Measurements from ENCODE around the gene OXLD1. TPM values are rescaled to one million over a fixed set of nuclear protein-coding genes. Genes with fewer than 3 reads are reported as not detected.
"Not testable (repeated sequence)": the region's sequence is repeated elsewhere in the genome, so short reads cannot be mapped to it uniquely, and the experiment has no call there.

The OXLD1 gene
- total RNA-seq, 1 donor from 2014 or later = 48.8 TPM

DNA sequence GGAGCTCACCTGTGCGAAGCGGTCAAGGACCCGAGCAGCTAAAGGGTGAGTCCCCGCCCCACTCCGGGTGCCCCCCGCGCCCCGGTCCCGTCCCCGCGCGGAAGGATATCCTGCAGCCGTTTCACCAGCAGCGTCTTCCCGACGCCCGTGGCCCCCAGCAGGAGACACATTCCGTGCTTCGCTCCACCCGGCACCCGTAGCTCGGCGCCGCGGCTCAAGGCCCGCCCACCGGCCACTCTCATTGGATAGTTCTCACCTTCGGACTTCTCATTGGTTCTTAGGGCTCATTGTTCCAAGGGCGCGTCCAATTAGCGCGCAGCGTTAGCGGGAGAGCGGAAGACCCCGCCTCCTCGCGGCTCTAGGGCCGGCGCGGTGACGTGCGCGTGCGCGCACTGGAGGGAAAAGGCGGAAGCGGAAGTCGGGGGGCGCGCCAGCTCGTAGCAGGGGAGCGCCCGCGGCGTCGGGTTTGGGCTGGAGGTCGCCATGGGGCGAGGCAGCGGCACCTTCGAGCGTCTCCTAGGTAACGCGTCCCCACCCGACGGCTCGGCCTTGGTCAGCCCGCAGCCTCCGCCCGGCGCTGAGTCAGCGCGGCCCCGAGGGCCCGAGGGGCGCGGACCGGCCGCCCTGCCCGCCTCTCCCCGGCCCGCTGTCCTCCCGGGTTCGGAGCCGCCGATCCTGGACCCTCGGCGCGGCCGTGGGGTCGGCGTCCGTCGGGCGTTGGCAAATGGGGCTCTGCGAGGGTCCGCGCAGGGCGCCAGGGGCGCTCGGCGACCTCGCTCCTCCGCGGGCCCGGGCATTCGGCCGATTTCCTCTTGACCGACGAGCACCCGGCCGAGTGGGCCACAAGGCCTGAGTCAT lies 17.4 kb upstream of the OXLD1 start, which contains the start of the genes ARL16 and HGS:
Gene ARL16 (minus strand): TSS at position 214 of the 858 bp plus-strand sequence. CDS start 44 bp downstream, at position 170.
Gene HGS (plus strand): TSS at position 428 of the 858 bp plus-strand sequence. CDS start 56 bp downstream, at position 484.
- intact Hi-C loops (cut with micrococcal nuclease) = loop anchor here (1.0 to 5.0 kb wide), 5 partner anchors 18 to 177 kb away; partner anchors contain the start of genes CCDC137, FAAP100, MRPL12 and NPLOC4

DNA sequence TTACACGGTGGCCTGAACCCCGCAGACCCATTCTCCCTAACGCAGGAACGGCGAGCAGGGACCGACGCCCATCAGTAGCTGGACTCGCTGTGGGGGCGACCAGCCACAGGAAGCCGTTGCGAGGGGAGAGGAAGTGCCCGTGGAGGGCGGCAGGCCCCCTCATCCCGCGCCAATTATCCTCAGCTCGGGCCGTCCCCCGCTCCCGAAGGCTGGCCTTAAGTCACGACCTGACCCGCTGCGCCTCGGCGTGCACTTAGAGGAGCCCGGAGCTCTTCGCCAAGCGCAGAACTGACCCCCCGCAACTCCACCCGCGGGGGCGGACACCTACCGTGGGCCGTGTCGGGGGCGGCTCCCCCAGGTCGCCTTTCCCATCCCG lies 16.8 kb upstream of the OXLD1 start:
- intact Hi-C loops (cut with micrococcal nuclease) = loop anchor here (1.0 to 5.0 kb wide), 5 partner anchors 17 to 178 kb away; partner anchors contain the start of genes CCDC137, FAAP100, MRPL12 and NPLOC4

DNA sequence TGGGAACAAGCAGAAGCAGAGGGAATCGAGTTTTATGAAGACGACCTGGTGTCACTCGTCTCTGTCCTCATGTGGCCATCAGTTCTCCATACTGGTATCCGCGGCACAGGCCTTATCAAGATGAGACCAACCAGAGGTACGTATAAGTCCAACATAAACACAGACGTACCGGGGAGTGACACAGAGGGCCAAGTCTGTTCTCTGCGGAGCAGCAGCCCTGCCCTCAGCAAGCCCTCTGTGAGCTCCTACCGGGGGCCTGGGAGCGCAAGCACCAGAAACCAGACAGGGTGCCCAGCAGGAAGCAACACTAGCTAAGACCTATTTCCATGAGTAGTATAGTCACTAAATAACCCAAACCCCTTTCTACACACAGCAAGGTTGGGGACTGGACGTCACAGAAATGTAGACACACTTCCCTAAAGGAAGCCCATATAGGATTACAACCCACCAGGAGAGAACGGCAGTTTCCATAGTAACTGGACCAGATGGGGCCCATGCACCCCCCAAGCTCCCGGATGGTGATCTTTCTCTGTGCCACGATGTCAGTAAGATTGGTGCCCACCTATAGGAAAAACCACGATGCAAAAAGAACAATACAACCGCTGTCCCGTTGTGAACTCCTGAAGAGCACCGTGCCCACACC lies 16.3 kb upstream of the OXLD1 start:
- intact Hi-C loops (cut with micrococcal nuclease) = loop anchor here (1.0 to 5.0 kb wide), 5 partner anchors 16 to 178 kb away; partner anchors contain the start of genes CCDC137, FAAP100, MRPL12 and NPLOC4

GRCh38 chr17:81681672-81682071 lies 15.3 kb upstream of the OXLD1 start:
- intact Hi-C loops (cut with micrococcal nuclease) = loop anchor here (2.0 to 5.0 kb wide), 2 partner anchors 129 to 179 kb away; partner anchors contain the start of genes FAAP100 and P4HB

GRCh38 chr17:81680150-81680549 lies 13.7 kb upstream of the OXLD1 start:
- intact Hi-C loops (cut with micrococcal nuclease) = loop anchor here (5.0 kb wide), 1 partner anchor 128 kb away; the partner anchor contains the start of gene FAAP100

DNA sequence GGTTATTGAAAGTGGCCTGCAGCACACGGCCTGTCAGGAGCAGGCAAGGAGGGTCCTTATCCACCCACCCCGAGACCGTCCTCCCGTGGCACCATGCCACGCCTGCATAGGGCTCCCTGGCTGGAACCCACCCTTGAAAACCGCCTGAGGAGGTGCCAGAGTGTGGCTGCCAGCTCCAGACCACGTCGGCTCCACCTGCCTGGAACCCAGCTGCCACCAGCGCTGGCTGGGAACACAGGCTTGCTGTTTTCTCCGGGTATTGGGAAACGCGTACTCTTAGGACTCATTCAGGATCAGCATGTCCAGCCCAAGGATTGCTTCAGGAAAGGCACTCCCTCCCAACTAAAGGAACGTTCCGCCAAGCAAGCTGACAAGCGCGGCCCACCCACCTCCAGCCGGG lies 10.5 kb upstream of the OXLD1 start:
- intact Hi-C loops (cut with micrococcal nuclease) = no loop called here

- intact Hi-C loops (cut with micrococcal nuclease) = not testable (repeated sequence)
Measured at GRCh38 chr17:81675515-81676221, 9.3 kb upstream of the OXLD1 start.

- intact Hi-C loops (cut with micrococcal nuclease) = no loop called here
Measured at GRCh38 chr17:81673561-81674258, 7.3 kb upstream of the OXLD1 start.

DNA sequence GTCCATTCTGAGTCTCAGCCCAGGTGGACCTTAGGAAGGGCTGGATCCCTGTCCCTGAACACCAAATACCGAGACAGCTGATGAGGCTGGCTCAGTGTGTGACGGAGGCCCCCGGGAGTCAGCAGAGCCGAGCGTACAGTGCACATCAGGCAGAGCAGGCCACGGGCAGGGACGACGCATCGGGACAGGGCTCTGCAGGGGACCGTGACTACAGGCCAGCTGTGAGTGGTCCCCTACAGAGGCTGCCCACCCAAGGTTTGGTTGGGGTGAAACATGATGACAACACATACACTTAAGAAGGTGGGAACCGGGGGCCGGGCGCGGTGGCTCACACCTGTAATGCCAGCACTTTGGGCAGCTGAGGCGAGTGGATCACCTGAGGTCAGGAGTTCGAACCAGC lies 6.5 kb upstream of the OXLD1 start:
- intact Hi-C loops (cut with micrococcal nuclease) = no loop called here

GRCh38 chr17:81672504-81672903 lies 6.1 kb upstream of the OXLD1 start:
- intact Hi-C loops (cut with micrococcal nuclease) = no loop called here

- intact Hi-C loops (cut with micrococcal nuclease) = no loop called here
Measured at GRCh38 chr17:81667754-81668153, 1.3 kb upstream of the OXLD1 start.

DNA sequence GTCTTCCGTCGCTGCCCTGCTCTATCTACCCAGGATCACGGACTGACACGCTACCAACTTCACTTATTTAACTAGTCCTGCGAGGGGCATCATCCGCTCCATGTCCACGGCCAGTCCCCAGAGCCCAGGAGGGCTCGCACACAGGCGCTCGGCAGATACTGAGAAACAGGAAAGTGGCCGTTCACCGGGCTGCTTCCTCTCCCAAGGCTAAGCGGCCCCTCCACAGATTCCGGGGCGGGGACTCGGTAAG lies 388 bp downstream of the OXLD1 start:
- intact Hi-C loops (cut with micrococcal nuclease) = loop anchor here (1.0 kb wide), 4 partner anchors 17 to 46 kb away; partner anchors contain the start of genes ARL16, MRPL12, NPLOC4 and SLC25A10

- intact Hi-C loops (cut with micrococcal nuclease) = loop anchor here (1.0 kb wide), 4 partner anchors 18 to 47 kb away; partner anchors contain the start of genes ARL16, MRPL12, NPLOC4 and SLC25A10
Measured at GRCh38 chr17:81665205-81666091, 957 bp downstream of the OXLD1 start.

DNA sequence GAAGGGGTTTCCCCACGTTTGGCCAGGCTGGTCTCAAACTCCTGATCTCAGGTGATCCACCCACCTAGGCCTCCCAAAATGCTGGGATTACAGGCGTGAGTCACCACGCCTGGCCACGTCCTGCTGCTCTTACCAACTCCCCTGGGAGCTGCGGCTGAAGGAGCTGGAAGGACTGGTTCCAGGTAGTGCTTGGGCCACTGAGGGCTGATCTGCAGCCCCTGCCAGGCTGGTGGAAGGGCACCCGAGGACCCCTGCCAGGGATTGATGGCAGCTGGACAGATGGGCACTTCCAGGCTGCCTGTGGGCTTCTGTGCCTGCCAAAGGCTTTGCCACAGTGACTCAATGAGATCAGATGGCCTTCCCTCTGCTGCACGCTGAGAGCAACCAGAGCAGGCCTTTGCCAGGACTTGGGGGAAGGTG lies 2.3 kb downstream of the OXLD1 start:
- intact Hi-C loops (cut with micrococcal nuclease) = no loop called here

DNA sequence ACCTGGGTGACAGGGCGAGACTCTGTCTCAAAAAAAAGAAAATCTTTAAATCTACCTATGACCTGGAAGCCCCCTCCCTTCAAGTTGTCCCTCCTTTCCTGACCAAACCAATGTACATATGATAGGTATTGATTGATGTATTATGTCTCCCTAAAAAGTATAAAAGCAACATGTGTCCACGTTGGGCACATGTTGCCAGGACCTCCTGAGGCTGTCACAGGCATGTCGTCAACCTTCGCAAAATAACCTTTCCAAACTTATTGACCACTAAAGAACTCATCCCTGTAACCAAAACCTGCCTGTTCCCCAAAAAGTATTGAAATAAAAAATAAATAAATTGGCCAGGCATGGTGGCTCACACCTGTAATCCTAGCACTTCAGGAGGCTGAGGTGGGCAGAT lies 4.4 kb downstream of the OXLD1 start:
- intact Hi-C loops (cut with micrococcal nuclease) = no loop called here

DNA sequence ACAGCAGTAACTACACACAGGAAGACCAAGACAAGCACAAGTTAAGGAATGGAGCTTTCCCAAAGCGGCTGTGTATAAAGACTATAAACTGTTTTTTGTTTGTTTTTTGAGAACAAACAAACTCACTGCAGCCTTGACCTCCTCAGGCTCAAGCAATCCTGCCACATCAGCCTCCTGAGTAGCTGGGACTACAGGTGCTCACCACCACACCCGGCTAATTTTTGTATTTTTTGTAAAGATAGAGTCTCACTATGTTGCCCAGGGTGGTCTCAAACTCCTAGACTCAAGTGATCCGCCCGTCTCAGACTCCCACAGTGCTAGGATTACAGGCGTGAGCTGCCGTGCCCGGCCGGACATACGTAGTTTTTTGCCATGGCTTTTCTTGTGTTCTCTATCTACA lies 6.0 kb downstream of the OXLD1 start:
- intact Hi-C loops (cut with micrococcal nuclease) = no loop called here

- intact Hi-C loops (cut with micrococcal nuclease) = no loop called here
Measured at GRCh38 chr17:81659038-81659437, 7.4 kb downstream of the OXLD1 start.

DNA sequence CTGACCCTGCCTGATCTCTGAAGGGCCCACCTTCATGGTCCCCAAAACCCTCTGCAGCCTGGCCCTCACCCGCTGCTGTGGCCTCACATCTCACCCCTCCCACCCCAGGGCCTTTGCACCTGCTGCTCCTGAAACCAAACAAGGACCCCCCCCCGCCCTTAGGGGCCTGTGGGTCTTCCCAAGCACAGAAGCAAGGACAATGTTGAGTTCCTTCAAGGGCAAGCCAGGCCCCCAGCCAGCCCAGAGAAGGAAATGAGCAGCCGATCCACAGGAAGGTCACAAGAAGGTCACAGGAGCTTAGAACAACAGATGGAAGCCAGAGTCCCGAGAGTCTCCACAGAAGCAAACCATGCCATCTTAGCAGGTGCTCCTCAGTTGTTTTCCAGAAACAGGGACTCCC lies 9.6 kb downstream of the OXLD1 start:
- intact Hi-C loops (cut with micrococcal nuclease) = no loop called here

DNA sequence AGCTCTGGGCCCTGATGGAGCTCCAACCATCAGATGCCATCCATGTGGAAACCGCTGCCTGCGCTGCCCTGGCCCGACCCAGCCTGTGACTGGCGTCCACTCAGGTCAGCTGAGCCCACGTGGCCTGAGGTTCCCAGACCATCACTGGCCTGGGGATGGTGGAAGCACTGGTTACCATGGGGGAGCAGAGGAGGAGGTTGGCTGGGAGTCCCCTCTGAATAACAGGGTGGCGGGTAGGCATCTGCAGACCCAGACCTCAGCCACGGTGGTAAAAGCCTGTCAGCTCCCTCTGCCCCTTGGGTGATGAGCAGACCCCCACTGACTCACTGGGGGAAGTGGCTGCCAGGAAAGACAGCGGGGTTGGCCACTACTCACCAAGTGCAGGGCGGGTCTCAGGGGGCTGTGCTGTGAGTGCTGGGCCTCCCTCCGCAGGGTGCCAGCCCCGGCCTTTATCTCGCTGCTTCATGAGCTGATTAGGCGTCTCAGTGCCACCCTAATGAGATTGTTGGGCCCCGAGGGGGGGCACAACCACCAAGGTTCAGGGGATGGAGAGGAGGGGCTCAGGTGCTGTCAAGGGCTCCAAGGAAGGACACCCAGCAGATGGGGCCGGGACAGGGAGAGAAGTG lies 10.2 kb downstream of the OXLD1 start, which contains the start of gene PDE6G:
Gene PDE6G (minus strand): TSS at position 425 of the 626 bp plus-strand sequence. CDS start 3,237 bp downstream, outside the sequence.
- intact Hi-C loops (cut with micrococcal nuclease) = no loop called here

All from T-helper 1 cell treated with Interleukin-12 subunit alpha and Interleukin-12 subunit beta and Interleukin-4 antibody, amounts not matched to agents 30 ng/mL and 1 ng/mL, for 36 hours (primary cell).